Stimulated activated CD8-positive, alpha-beta memory T cell treated with anti-CD3 and anti-CD28 coated beads, Interleukin-15, amount 100 ng/mL, for 4 hours (primary cell): ENCODE results near the gene ZNF276.

Experiments used
- DNase-seq, 2 donors: peaks; one replicate each; pipeline ENCODE4 v3.0.0-alpha.2; 2020; ENCODE audit warnings: low read depth in 2 of 2

Gene ZNF276

GRCh38 chr16:89716493-89716892 is 4.8 kb upstream of the ZNF276 start:
- DNase-seq: no peak

DNA sequence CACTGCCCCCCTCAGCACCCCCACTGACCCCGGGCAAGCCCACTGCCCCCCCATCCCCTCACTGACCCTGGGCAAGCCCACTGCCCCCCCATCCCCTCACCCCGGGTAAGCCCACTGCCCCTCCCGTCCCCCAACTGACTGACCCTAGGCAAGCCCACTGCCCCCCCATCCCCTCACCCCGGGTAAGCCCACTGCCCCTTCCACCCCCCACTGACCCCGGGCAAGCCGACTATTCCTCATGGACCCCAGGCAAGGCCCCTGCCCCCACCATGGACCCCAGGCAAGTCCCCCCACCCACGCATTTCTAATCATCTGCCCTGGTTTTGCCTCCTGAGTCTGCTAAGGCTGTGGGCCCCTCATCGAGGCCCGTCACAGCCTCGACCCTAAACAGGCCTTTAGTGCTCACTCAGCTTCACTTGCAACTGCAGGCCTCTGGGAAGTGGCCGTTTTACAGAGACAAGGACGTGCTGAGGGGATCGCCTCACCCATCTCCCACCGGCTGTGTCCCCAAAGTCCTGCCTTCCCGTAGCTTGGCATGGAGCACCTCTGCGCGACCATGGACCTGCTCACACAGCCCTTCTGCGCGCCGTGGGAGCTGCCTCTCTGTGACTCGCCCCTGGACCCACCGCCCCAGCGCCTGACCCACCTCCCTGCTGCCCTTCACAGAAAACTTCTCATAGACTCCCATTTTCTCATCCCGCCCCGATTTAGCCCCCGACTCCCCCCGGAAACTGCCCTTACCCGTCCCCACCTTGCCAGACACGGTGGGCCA is 4.2 kb upstream of the ZNF276 start:
- no peak for DNase-seq

DNA sequence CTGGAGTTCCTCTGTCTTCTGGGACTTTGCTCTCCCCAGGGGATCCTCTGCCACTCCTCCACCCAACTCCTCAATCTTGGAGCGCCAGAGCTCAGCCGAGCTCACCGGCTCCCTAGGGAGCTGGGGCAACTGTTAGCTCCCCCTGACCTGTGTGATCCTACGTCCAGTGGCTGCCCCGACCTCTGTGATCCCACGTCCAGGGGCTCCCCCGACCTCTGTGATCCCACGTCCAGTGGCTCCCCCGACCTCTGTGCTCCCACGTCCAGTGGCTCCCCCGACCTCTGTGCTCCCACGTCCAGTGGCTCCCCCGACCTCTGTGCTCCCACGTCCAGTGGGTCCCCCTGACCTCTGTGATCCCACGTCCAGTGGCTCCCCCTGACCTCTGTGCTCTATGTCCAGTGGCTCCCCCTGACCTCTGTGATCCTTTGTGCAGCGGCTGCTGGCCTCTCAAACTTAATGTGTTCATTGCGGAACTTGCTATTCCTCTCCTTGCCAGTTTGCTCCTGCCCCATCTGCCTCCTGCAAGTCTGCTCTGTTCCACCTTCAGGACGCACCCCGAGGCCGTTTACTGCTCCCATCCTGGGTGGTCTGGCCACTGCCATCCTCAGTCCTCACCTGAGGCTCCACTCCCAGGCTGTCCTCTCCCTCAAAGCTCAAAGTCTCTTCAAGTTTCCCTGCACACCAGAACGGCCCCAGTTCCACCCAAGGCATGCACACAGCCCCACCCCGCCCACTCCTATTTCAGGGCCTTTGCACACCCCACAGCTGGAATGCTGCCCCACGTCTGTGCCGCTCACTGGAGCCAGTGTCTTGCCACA is 3.4 kb upstream of the ZNF276 start:
- DNase-seq: no peak

- DNase-seq: no peak
Observed at GRCh38 chr16:89720551-89720812, 855 bp upstream of the ZNF276 start.

- DNase-seq: peak; percentile 78 to 81
Observed at GRCh38 chr16:89721546-89722391, 432 bp downstream of the ZNF276 start.

- no peak for DNase-seq
Observed at GRCh38 chr16:89722392-89723278, 1.3 kb downstream of the ZNF276 start.

DNA sequence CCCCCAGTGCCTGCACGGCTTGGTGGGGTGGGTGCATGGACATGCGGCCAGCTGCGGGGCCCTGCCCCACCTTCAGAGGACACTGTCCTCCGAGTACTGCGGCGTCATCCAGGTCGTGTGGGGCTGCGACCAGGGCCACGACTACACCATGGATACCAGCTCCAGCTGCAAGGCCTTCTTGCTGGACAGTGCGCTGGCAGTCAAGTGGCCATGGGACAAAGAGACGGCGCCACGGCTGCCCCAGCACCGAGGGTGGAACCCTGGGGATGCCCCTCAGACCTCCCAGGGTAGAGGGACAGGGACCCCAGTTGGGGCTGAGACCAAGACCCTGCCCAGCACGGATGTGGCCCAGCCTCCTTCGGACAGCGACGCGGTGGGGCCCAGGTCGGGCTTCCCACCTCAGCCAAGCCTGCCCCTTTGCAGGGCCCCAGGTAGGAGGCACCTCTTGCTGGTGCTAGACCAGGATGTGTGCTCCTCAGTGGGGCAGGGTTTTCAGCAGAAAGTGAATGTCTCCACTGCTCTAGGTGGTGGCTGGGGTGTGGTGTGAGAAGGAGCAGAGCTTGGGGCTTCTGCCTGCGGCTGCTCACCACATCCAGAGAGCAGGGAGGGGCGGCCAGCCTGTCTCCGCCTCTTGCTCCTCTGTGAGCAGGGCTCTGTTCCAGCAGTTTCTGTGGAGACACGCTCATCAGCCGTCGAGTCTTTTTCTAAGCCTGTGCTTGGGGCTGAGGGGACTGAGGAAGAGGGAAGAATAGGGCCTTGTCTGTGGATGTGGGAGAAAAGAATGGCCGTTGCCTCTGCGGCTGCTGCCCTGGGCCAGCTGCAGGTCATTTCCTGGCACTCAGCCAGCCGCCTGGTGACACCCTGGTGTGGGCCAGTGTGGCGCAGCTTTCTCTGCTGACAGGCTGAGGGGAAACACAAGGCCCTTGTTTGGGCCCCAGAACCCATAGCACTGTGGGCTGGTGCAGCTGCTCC is 2.2 kb downstream of the ZNF276 start:
- DNase-seq: peak; percentile 55 to 57

DNA sequence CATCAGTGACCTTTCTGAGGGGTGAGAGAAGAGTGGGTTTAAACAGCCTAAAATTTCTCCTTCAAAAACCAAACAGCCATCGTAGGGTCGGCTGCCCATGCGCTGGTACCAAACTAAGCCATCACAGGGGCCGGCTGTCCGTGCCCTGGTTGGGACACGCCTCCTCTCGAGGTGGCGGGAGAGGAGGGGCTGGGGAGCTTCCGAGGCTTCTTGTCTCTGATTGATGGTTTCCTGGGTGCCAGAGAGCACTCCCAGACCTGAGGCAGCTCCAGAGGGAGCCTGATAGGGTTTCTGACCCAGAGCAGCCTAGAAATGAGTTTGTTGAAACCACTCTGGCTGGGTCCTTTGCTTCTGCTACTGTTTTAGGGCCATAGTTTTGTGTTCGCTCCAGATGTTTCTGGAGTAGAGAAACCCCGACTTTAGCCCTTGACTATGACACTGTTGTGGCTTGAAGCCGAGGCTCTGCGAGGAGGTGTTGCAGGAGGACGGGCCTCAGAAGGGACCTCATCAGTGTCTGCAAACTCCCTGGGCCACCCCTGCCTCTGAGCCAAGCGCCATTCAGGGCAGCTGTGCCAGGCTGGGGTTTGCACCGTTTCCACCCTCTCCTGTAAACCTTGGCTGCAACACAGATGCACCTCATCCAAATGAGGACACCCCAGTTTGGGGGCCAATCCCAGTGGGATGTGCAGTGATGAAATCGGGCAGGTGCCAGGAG is 6.2 kb downstream of the ZNF276 start:
- no peak for DNase-seq

DNA sequence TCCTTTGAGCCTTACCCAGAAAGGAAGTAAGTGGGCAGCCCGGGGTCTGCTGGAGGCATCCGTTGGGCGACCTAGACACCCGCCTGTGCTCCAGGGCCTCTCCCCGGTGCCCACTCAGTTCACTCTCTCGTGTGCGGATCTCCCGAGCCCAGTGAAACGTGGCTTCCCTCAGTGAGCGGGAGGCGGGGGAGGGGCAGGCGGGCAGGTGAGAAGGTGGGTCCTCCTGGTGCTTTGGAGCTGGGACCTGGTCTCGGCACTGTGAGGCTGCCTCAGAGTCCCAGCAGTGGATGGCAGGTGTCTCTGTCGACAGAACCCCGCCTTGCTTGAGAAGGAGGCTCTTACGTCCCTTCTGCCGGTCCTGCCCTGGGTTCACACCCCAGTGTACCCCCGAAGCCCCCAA is 8.0 kb downstream of the ZNF276 start:
- DNase-seq: no peak

DNA sequence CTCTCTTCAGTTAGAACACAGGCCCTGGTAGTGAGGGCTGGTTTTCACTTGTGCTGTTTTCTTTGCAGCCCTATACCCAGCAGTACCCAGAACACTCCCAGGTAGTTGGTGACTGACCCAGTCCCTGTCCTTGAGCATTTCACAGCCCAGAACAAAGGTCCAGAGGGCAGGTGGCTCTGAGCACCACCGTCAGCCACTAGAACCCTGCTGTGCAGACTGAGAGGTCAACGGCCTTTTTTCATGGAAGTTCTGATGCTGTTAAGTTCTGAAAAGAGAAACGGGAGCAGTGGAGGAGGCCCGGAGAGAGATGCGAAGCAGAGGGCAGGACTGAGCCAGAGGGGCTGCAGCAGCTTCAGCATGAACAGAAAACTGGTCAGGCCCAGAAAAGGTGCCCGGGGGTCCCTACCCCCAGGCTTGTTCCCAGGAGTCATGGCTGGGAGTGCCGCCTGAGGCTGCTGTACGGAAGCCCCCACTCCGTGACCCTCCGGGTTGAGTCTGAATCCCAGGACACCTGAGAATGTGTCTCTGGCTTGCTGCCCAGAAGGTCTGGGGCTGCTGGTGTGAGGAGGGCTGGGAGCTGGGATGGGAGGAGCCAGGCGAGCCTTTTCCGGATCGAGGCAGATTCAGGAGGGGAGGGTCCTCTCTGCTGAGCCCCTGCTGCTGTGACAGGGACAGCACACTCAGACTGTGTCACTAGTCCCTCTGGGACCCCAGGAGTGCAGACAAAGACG is 8.7 kb downstream of the ZNF276 start:
- no peak for DNase-seq

- no peak for DNase-seq
Observed at GRCh38 chr16:89730610-89731234, 9.4 kb downstream of the ZNF276 start.

DNA sequence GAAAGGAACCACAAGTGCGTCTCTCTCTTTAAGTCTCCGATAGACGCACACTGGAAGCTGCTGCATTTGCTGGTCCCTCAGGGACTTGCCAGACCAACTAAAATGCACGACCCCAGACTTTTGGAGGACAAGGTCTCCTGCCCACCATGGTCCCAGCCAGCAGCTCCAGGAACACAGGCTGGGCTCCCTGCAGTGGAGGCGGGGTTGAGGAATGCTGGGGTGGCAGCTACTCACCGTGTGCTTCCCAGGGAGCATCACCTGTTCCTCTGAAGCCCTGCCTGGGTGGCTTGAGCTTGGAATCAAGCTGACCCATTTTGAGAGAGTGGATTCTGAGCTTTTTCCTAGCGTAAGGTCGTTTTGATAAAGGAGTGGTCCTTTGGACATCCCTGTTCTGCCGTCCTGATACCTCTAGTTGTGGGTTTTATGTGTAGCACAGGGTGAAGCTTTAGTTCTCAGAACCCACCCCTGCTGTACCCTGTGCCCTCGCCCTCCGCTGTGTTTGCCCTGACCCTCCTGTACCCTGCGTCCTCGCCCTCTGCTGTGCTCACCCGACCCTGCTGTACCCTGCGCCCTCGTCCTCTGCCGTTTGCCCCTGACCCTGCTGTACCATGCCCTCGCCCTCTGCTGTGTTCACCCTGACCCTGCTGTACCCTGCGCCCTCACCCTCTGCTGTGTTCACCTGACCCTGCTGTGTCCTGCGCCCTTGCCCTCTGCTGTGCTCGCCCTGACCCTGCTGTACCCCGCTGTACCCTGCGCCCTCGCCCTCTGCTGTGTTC is 11.0 kb downstream of the ZNF276 start:
- DNase-seq: no peak

DNA sequence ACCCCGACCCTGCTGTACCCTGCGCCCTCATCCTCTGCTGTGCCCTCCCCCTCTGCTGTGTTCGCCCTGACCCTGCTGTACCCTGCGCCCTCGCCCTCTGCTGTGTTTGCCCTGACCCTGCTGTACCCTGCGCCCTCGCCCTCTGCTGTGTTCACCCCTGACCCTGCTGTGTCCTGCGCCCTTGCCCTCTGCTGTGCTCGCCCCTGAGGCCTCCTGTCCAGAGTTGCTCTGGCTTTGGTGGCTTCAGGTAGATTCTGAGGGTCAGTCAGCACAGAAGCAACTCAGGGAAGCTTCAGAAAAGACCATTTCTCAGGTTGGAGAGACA is 11.5 kb downstream of the ZNF276 start:
- no peak for DNase-seq

DNA sequence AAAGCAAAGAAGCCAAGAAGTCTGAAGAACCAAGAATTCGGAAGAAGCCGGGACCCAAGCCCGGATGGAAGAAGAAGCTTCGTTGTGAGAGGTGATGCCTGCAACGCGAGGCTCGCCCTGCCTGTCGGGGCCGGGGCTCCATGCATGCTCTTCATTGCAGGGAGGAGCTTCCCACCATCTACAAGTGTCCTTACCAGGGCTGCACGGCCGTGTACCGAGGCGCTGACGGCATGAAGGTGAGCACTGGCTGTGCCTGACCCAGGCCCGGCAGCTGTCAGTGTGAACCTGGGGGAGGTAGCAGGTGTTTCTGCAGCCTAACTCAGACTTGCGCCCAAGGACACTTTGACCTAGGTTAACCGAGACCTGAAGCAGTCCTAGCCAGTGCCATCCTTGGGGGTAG is 12.0 kb downstream of the ZNF276 start:
- DNase-seq: no peak

GRCh38 chr16:89733792-89734191 is 12.5 kb downstream of the ZNF276 start:
- no peak for DNase-seq

GRCh38 chr16:89736554-89736953 is 15.2 kb downstream of the ZNF276 start:
- no peak for DNase-seq

DNA sequence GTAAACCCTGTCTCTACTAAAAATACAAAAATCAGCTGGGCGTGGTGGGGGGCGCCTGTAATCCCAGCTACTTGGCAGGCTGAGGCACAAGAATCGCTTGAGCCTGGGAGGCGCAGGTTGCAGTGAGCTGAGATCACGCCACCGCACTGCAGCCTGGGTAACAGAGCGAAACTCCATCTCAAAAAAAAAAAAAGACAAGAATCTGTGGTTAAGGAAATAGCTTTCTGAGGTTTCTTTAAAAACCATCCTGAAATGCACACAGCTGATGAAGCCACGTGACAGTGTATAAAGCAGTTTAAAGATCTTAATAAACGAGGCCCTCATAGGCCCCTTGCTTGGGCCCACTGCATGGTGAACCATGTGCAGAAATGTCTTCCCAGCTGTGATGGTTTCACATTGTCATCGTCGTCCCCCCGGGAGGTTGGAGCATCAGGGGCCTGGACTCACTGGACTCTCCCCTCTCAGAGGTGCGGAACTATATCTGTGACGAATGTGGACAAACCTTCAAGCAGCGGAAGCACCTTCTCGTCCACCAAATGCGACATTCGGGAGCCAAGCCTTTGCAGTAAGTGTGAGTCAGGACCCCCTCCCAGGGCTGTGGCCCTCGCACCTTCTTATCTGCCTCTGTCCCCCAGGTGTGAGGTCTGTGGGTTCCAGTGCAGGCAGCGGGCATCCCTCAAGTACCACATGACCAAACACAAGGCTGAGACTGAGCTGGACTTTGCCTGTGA is 16.2 kb downstream of the ZNF276 start:
- DNase-seq: no peak
